Heart left ventricle (tissue), 13 donors: ENCODE measurements around the gene CRELD2.

Experiments used
- CTCF ChIP-seq, 12 donors: fragments of 200-600 bp; sonication (generic) in 4 of 12; IDR thresholded peaks; one replicate each; pipeline versions ENCODE4 v1.5.0 to v1.8.0; 2018 to 2022; ENCODE audit warnings: antibody characterized with exemption in 12 of 12, mild to moderate bottlenecking in 5 of 12
- POLR2A ChIP-seq, 2 donors: fragments of 450-650 bp; IDR thresholded peaks; one replicate each; pipeline ENCODE4 v1.6.1; 2017; ENCODE audit warnings: antibody characterized with exemption in 2 of 2, mild to moderate bottlenecking in 2 of 2, moderate library complexity in 2 of 2
- donor health status: ischemic (EF 13 %, LVEDD 7.1; RV severe dilation, severe dysfunction).
- donor health status: DM: no; HTN: yes; CAD: no.
- donor health status: DM: no; HTN: no; CAD: no.
- donor health status: ischemic (EF 25% LVEDD 6.9; RV normal size, moderate dysfunction).
- donor health status: ischemic (EF 25% LVEDD 5.7; RV mildly dilated, moderate dysfunction).
- donor health status: ischemic (EF 35%, LVEDD 5.7; RV mildly dilated, moderate dysfunction).
- donor health status: nonischemic (EF 11% LVEDD 7.7; RV severe dilation, severe dysfunction).
- donor health status: DM: yes; HTN: yes; CAD: no.
- donor health status: PGD.
- donor health status: ischemic (EF 29% LVEDD 5.4; RV normal size, mild dysfunction).
- donor health status: nonischemic (EF 23%, LVEDD 6.1; RV moderate dilation, normal function).

- TF ChIP-seq CTCF (IDR thresholded peaks at IDR 0.05) (no peak), POLR2A (IDR thresholded peaks at IDR 0.05) (no peak)
These were observed 40.2 kb upstream of the CRELD2 start for GRCh38 chr22:49878206-49878605.
